B cell (primary cell): ENCODE data around the gene FIGNL2. TPM values are rescaled to one million over a fixed set of nuclear protein-coding genes. Genes with fewer than 3 reads are reported as not detected.

Experiments used
- ATAC-seq: fragments of 200-7000 bp; cut with Tn5 transposase; one replicate; pipeline ENCODE4 v1.10.0; 2021; ENCODE audit warnings: low read depth, mild to moderate bottlenecking, moderate number of reproducible peaks, moderate library complexity
- CTCF ChIA-PET: fragments of 350-600 bp; sonication (Branson Sonifier 250); formaldehyde crosslinking; loops from one replicate; lab custom pipeline; 2021; ENCODE audit warnings: antibody characterized with exemption, inconsistent platforms; lab: Charles Lee
- POLR2A ChIA-PET: fragments of 350-600 bp; sonication (Branson Sonifier 250); formaldehyde crosslinking; loops from one replicate; lab custom pipeline; 2021; ENCODE audit warnings: antibody characterized with exemption; lab: Charles Lee
- DNase-seq: peaks from one replicate; pipeline ENCODE4 v3.0.0; 2013
- H2AFZ ChIP-seq: 2 replicates; pipeline ENCODE4 v1.6.1; 2012; ENCODE audit warnings: mild to moderate bottlenecking, low read depth, low read length; ENCODE audit not compliant: insufficient read depth, poor library complexity, severe bottlenecking
- H3K27ac ChIP-seq, 2 donors: 1 replicate in 1 of 2; 2 replicates in 1 of 2; pipeline ENCODE4 v1.5.1; 2012 to 2013; ENCODE audit warnings: low read length in 2 of 2, mild to moderate bottlenecking in 2 of 2, moderate library complexity in 1 of 2
- H3K27me3 ChIP-seq, 4 experiments: fragments of 200-600 bp in 1 of 4; sonication (generic) in 1 of 4; replicated peaks in 1 of 4; 1 replicate in 2 of 4; 2 replicates in 2 of 4; pipeline versions ENCODE4 v1.6.1 to v1.7.0; 2013 to 2016; ENCODE audit warnings: low read length in 3 of 4, mild to moderate bottlenecking in 2 of 4, mixed read lengths in 1 of 4, moderate library complexity in 1 of 4; ENCODE audit not compliant: insufficient read depth in 4 of 4, control insufficient read depth in 3 of 4; ENCODE audit errors: control extremely low read depth in 1 of 4
- H3K36me3 ChIP-seq, 2 experiments: replicated peaks in 1 of 2; 1 replicate in 1 of 2; 2 replicates in 1 of 2; pipeline versions ENCODE4 v1.6.1 to v1.7.1; 2013; ENCODE audit warnings: low read length in 1 of 2; ENCODE audit not compliant: insufficient read depth in 2 of 2, control insufficient read depth in 1 of 2; ENCODE audit errors: control extremely low read depth in 1 of 2, extremely low read depth in 1 of 2
- H3K4me1 ChIP-seq, 2 donors: fragments of 200-600 bp in 1 of 2; sonication (generic) in 1 of 2; 1 replicate in 1 of 2; 2 replicates in 1 of 2; pipeline versions ENCODE4 v1.5.1 to v1.6.1; 2013 to 2017; ENCODE audit warnings: low read length in 2 of 2; ENCODE audit not compliant: control insufficient read depth in 2 of 2, insufficient read depth in 2 of 2
- H3K4me2 ChIP-seq: replicated peaks from 2 replicates; pipeline ENCODE3; 2012; ENCODE audit warnings: mild to moderate bottlenecking, low read depth, low read length; ENCODE audit not compliant: poor library complexity, severe bottlenecking
- H3K4me3 ChIP-seq, 5 experiments: fragments of 200-600 bp in 1 of 5; sonication (generic) in 1 of 5; 1 replicate in 3 of 5; 2 replicates in 2 of 5; pipeline versions ENCODE4 v1.5.1 to v1.7.0; 2011 to 2016; ENCODE audit warnings: low read length in 4 of 5, mild to moderate bottlenecking in 4 of 5, low read depth in 2 of 5, control low read depth in 1 of 5, moderate library complexity in 1 of 5; ENCODE audit not compliant: insufficient read depth in 1 of 5; ENCODE audit errors: control extremely low read depth in 1 of 5, extremely low read depth in 1 of 5
- H3K79me2 ChIP-seq: fragments of 200-600 bp; sonication (generic); one replicate; pipeline ENCODE4 v1.6.0; 2016; ENCODE audit warnings: low read length; ENCODE audit not compliant: control insufficient read depth, insufficient read depth
- H3K9ac ChIP-seq: fragments of 200-600 bp; sonication (generic); 2 replicates; pipeline ENCODE4 v1.6.1; 2017; ENCODE audit warnings: mild to moderate bottlenecking, low read length, moderate library complexity
- H3K9me3 ChIP-seq, 3 donors: one replicate each; pipeline versions ENCODE4 v1.6.1 to v1.7.1; 2013; ENCODE audit warnings: low read length in 2 of 3; ENCODE audit not compliant: control insufficient read depth in 2 of 3, insufficient read depth in 1 of 3; ENCODE audit errors: control extremely low read depth in 1 of 3
- H4K20me1 ChIP-seq: 2 replicates; pipeline ENCODE4 v1.6.0; 2012; ENCODE audit warnings: mild to moderate bottlenecking, low read length; ENCODE audit not compliant: insufficient read depth, control insufficient read depth, poor library complexity, severe bottlenecking
- H3K27ac Mint-ChIP-seq: one replicate; pipeline ENCODE4 v1.8.0; 2021; ENCODE audit warnings: mixed read lengths
- H3K27me3 Mint-ChIP-seq: one replicate; pipeline ENCODE4 v1.8.0; 2021; ENCODE audit warnings: mixed read lengths
- H3K4me1 Mint-ChIP-seq: one replicate; pipeline ENCODE4 v1.8.0; 2021; ENCODE audit warnings: mixed read lengths
- H3K4me3 Mint-ChIP-seq: one replicate; pipeline ENCODE4 v1.8.0; 2021; ENCODE audit warnings: mixed read lengths
- H3K9me3 Mint-ChIP-seq: one replicate; pipeline ENCODE4 v1.8.0; 2022; ENCODE audit warnings: mixed read lengths; ENCODE audit not compliant: insufficient read depth
- CTCF ChIP-seq: fragments of 200-600 bp; IDR thresholded peaks from one replicate; pipeline ENCODE4 v1.8.0; 2022; ENCODE audit warnings: antibody characterized with exemption, mild to moderate bottlenecking
- EZH2 ChIP-seq: IDR thresholded peaks from 2 replicates; pipeline ENCODE4 v1.6.1; 2012; ENCODE audit warnings: borderline replicate concordance, low read depth, mild to moderate bottlenecking, moderate library complexity, low read length; ENCODE audit not compliant: insufficient read depth, poor library complexity, severe bottlenecking
- WGBS: methylation state at CpG from one replicate; pipeline ENCODE4 v1.1.5; 2013; ENCODE audit warnings: missing lambda C conversion rate; ENCODE audit not compliant: insufficient coverage; 5-methylcytosine and 5-hydroxymethylcytosine counted together
- intact Hi-C: fragments of 100-400 bp; cut with micrococcal nuclease; formaldehyde crosslinking; loops from one replicate; pipeline ENCODE4 v1.10.0; 2022
- polyA plus RNA-seq: library from polyadenylated mRNA; depleted of rRNA; stranded (reverse); fragments of >200 nt; gene quantifications from 2 replicates; pipeline ENCODE4 v1.2.3, GENCODE V29; 2012
- total RNA-seq, 2 donors: library from RNA; stranded (reverse); fragments of 120-200 nt in 1 of 2; gene quantifications; 1 replicate in 1 of 2; 2 replicates in 1 of 2; pipeline versions ENCODE4 v1.2.3 to v1.2.4, GENCODE V29; 2013 to 2022

FIGNL2 gene
- total and polyA plus RNA-seq, 2 donors (not counting 1 experiment from before 2014, with no cell fraction given): 0.16 to 0.79 TPM

GRCh38 chr12:51812871-51813270, 35.6 kb downstream of the FIGNL2 start:
- no peaks in the 10 kb centered on the region for H3K9me3 ChIP-seq
- H3K4me3 ChIP-seq: no peak overlapping the region
- Mint-ChIP-seq H3K27ac (no peak overlapping the region), H3K4me1 (peaks cover 20% of the 10 kb centered on the region), H3K4me3 (peak overlapping the region; percentile 62), H3K27me3 (peaks cover 63% of the 10 kb centered on the region), H3K9me3 (no peaks in the 10 kb centered on the region)
- ChIA-PET CTCF (interaction anchor here (0.9 to 1.1 kb wide), 2 partner anchors 23 to 168 kb away, joined by 3 read pairs; no protein-coding TSS in a partner anchor), POLR2A (no interaction called here)
- peaks cover 0 to 37% (median 15%) of the 10 kb centered on the region in 4 experiments for H3K27me3 ChIP-seq
- H3K4me2 ChIP-seq: no peak overlapping the region
- no peak overlapping the region for H3K27ac ChIP-seq
- no peak for TF ChIP-seq CTCF
- H4K20me1 ChIP-seq: no peaks in the 10 kb centered on the region
- DNase-seq: no peak
- intact Hi-C loops: no loop called here
- peaks cover 10 to 16% of the 10 kb centered on the region in 2 donors for H3K4me1 ChIP-seq
- no peak overlapping the region for H3K9ac ChIP-seq
- no peak for ATAC-seq
- H3K79me2 ChIP-seq: no peaks in the 10 kb centered on the region
- H2AFZ ChIP-seq: no peak overlapping the region
- no peaks in the 10 kb centered on the region for H3K36me3 ChIP-seq
- 80% methylated on average over 10 of the region's 13 CpGs for WGBS

GRCh38 chr12:51811203-51812202, 37.0 kb downstream of the FIGNL2 start:
- no peak overlapping the region for H3K4me3 Mint-ChIP-seq
- intact Hi-C loops: no loop called here
- no peaks in the 10 kb centered on the region for H3K9me3 Mint-ChIP-seq
- ATAC-seq (no peak), DNase-seq (no peak)
- H3K27ac Mint-ChIP-seq: no peak overlapping the region
- H3K36me3 ChIP-seq: no peaks in the 10 kb centered on the region
- H4K20me1 ChIP-seq: no peaks in the 10 kb centered on the region
- peaks cover 10 to 16% of the 10 kb centered on the region in 2 donors for H3K4me1 ChIP-seq
- no peak overlapping the region for H3K4me3 ChIP-seq
- H3K27me3 ChIP-seq: peaks cover 0 to 38% (median 19%) of the 10 kb centered on the region in 4 experiments
- no peaks in the 10 kb centered on the region for H3K9me3 ChIP-seq
- 72% methylated on average over 6 of the region's 13 CpGs for WGBS
- H2AFZ ChIP-seq: no peak overlapping the region
- no peaks in the 10 kb centered on the region for H3K79me2 ChIP-seq
- no peak overlapping the region for H3K27ac ChIP-seq
- peaks cover 58% of the 10 kb centered on the region for H3K27me3 Mint-ChIP-seq
- CTCF ChIA-PET: interaction anchor here (1.8 kb wide), 1 partner anchor 9 kb away, joined by 7 read pairs; no protein-coding TSS in a partner anchor
- POLR2A ChIA-PET: no interaction called here
- no peak overlapping the region for H3K4me2 ChIP-seq
- no peak overlapping the region for H3K9ac ChIP-seq
- TF ChIP-seq CTCF (no peak), EZH2 (no peak)
- peaks cover 20% of the 10 kb centered on the region for H3K4me1 Mint-ChIP-seq
